GM18951 (cell line): ENCODE results near the gene OLFML1.

Source experiments
- POLR2A ChIP-seq: IDR thresholded peaks from 4 replicates; pipeline ENCODE4 v1.6.1; 2011; ENCODE audit warnings: mild to moderate bottlenecking; ENCODE audit not compliant: insufficient read length, insufficient read depth; ENCODE audit errors: extremely low read depth
- in situ Hi-C: fragments of 300-500 bp; cut with MboI; formaldehyde crosslinking; loops from one replicate; pipeline ENCODE4 v1.12.0; 2022; ENCODE audit warnings: low sequenced_read_pairs, mixed read lengths, inconsistent platforms; ENCODE audit not compliant: unreplicated experiment

The OLFML1 gene

DNA sequence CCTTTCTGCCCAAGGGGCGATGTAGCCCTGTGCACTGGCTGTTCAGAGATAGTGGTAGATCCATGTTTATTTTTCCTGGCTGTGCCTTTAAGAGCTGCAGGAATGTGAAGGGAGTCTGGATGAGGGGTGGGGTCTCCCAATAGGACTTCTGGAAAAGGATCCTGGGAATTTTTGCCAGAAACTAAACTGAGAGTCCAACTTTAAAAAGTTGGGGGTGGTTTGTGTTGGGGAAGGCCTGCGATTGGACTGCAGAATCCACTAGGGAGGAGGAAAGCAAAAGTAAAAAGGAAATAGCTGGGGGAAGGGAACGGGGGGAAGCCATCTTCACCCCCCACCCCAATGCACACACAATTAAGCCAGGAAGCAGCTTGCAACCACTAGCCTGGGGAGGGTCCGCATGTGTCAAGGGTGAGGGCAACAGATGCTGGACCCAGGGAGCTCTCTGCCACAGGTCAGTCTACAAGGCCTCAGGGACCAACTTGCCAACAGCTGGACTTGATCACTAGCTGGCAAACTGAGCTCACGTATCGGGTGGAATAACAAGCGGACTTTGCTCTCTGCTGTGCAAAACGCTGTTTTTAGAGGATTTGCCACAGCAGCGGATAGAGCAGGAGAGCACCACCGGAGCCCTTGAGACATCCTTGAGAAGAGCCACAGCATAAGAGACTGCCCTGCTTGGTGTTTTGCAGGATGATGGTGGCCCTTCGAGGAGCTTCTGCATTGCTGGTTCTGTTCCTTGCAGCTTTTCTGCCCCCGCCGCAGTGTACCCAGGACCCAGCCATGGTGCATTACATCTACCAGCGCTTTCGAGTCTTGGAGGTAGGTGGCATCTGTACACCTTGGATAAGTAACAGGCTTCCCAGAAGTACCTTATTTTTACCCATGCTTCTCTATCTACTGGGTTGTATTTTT is at the start of gene OLFML1:
OLFML1 (plus strand) TSS at position 321 of the 912 bp plus-strand sequence; CDS start at position 691, 370 bp downstream.
- TF ChIP-seq POLR2A: no peak
- in situ Hi-C loops: no loop called here

- no peak for TF ChIP-seq POLR2A
- in situ Hi-C loops: no loop called here
Observed at GRCh38 chr11:7436146-7436545, 49.2 kb upstream of the OLFML1 start.

GRCh38 chr11:7436657-7437056 is 48.6 kb upstream of the OLFML1 start:
- TF ChIP-seq POLR2A: no peak
- in situ Hi-C loops: no loop called here

DNA sequence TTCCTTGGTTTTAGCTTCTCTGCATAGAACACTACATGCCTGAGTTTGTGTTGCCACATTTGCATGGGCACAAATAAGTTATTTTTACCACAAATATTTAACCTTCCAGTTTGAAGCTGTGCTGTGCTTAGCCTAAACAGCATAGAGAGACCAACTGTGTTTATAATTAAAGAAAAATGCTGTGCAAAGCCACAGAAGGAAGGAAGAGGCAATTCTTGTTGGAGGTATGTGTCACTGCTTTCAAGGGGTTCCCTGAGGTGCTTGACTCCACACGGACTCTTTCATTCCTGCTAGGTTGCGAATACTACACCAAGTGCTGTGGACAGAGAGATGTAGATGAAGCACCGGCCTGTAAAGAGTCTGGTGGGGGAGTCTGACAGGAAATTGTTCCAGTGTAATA is 47.6 kb upstream of the OLFML1 start:
- in situ Hi-C loops: no loop called here

GRCh38 chr11:7439746-7440320 is 45.5 kb upstream of the OLFML1 start:
- in situ Hi-C loops: loop anchor here (10.0 kb wide), 1 partner anchor 85 kb away; no protein-coding TSS in a partner anchor
- TF ChIP-seq POLR2A: no peak

More for the DNA sequence above, 47.6 kb upstream of the OLFML1 start:
- no peak for TF ChIP-seq POLR2A

- no peak for TF ChIP-seq POLR2A
Observed at GRCh38 chr11:7442588-7443215, 42.6 kb upstream of the OLFML1 start.

GRCh38 chr11:7444091-7444981 is 41.0 kb upstream of the OLFML1 start:
- in situ Hi-C loops: loop anchor here (10.0 kb wide), 1 partner anchor 90 kb away; no protein-coding TSS in a partner anchor
- no peak for TF ChIP-seq POLR2A

More at GRCh38 chr11:7442588-7443215, 42.6 kb upstream of the OLFML1 start:
- in situ Hi-C loops: loop anchor here (10.0 kb wide), 1 partner anchor 88 kb away; no protein-coding TSS in a partner anchor

- in situ Hi-C loops: loop anchor here (10.0 kb wide), 1 partner anchor 91 kb away; no protein-coding TSS in a partner anchor
- TF ChIP-seq POLR2A: no peak
Observed at GRCh38 chr11:7445564-7445963, 39.7 kb upstream of the OLFML1 start.

DNA sequence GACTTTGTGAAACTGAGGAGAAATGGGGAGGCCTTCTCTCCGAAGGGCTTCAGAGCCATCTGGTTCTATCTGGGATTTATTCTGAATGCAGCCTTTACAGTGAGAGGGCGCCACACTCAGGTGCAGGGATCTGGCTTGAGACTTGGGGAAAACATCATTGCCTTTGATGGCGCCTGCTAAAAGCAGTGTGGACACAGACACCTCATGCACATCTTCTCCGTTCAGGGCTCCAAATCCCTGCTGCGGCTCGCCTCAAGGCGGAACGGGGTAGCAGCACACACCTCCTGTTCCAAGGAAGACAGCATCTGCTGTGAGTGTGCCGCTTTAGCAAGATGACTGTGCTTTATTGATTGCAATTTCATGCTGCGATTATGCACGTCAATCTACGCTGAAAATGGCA is 37.1 kb upstream of the OLFML1 start:
- TF ChIP-seq POLR2A: no peak
- in situ Hi-C loops: loop anchor here (10.0 kb wide), 1 partner anchor 93 kb away; no protein-coding TSS in a partner anchor

- in situ Hi-C loops: loop anchor here (10.0 kb wide), 1 partner anchor 95 kb away; no protein-coding TSS in a partner anchor
- no peak for TF ChIP-seq POLR2A
Observed at GRCh38 chr11:7449211-7449840, 36.0 kb upstream of the OLFML1 start.

DNA sequence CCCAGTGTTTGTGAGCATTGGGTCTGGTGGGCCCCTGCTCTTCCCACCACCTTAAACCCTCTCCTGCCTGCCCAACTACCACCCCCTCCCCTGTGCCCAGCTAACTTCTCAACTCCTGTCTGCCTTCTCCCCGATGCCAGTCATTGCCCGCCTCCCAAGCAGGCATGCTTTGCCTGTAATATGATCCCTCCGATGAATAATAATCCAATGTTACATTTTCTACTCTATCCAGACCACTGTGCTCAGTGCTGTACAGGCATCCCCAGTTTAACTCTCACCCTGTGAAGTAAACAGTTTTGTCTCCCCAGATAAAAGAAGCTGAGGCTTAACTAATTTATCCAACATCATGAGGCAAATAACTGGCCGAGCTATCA is 35.5 kb upstream of the OLFML1 start:
- in situ Hi-C loops: loop anchor here (10.0 kb wide), 1 partner anchor 95 kb away; no protein-coding TSS in a partner anchor
- no peak for TF ChIP-seq POLR2A

- TF ChIP-seq POLR2A: no peak
- in situ Hi-C loops: no loop called here
Observed at GRCh38 chr11:7450836-7451235, 34.5 kb upstream of the OLFML1 start.
